SK-N-MC (cell line): ENCODE data around the gene RGS6.

Experiments
- EZH2 ChIP-seq: fragments of 200-600 bp; sonication (generic); IDR thresholded peaks from one replicate; pipeline ENCODE4 v1.6.1; 2017; ENCODE audit warnings: antibody characterized with exemption
- FOXP2 ChIP-seq: optimal IDR thresholded peaks from 2 replicates; pipeline ENCODE3; 2011; ENCODE audit warnings: mild to moderate bottlenecking, moderate library complexity; ENCODE audit not compliant: insufficient read depth; ENCODE audit errors: extremely low read length, control extremely low read depth
- POLR2AphosphoS5 ChIP-seq: IDR thresholded peaks from 2 replicates; pipeline ENCODE4 v1.6.1; 2012; ENCODE audit warnings: mild to moderate bottlenecking, low read depth, low read length, borderline replicate concordance

GRCh38 chr14:72590577-72590976 lies 658.3 kb downstream of the RGS6 start:
- TF ChIP-seq EZH2 (no peak), POLR2AphosphoS5 (no peak), FOXP2 (no peak)
